COLO668 (cell line): ENCODE results near the gene FBLN2.

Experiments
- DNase-seq: peaks from one replicate; lab custom pipeline; 2025; ENCODE audit not compliant: unreplicated experiment; lab: John Stamatoyannopoulos, UW

The FBLN2 gene

GRCh38 chr3:13638927-13639326, 90.0 kb downstream of the FBLN2 start:
- no peak for DNase-seq

GRCh38 chr3:13642597-13642996, 93.7 kb downstream of the FBLN2 start:
- no peak for DNase-seq

- no peak for DNase-seq
These were observed 95.6 kb downstream of the FBLN2 start for GRCh38 chr3:13644341-13645117.

GRCh38 chr3:13645801-13646637, 97.1 kb downstream of the FBLN2 start:
- DNase-seq = no peak

- no peak for DNase-seq
These were observed 98.6 kb downstream of the FBLN2 start for GRCh38 chr3:13647298-13648059.

GRCh38 chr3:13648060-13649001, 99.4 kb downstream of the FBLN2 start:
- peak; percentile 54 for DNase-seq

- DNase-seq = peak; percentile 15
These were observed 101.5 kb downstream of the FBLN2 start for GRCh38 chr3:13650210-13651056.

GRCh38 chr3:13651057-13651400, 102.1 kb downstream of the FBLN2 start:
- DNase-seq = no peak

- DNase-seq = no peak
These were observed 103.0 kb downstream of the FBLN2 start for GRCh38 chr3:13651775-13652428.

- no peak for DNase-seq
These were observed 103.8 kb downstream of the FBLN2 start for GRCh38 chr3:13652728-13653127.

GRCh38 chr3:13653631-13654279, 104.8 kb downstream of the FBLN2 start:
- DNase-seq = no peak

GRCh38 chr3:13654330-13655060, 105.6 kb downstream of the FBLN2 start:
- no peak for DNase-seq

- DNase-seq = peak; percentile 34
These were observed 106.4 kb downstream of the FBLN2 start for GRCh38 chr3:13655061-13655913.

- DNase-seq = no peak
These were observed 107.8 kb downstream of the FBLN2 start for GRCh38 chr3:13656584-13657301.

- peak; percentile 35 for DNase-seq
These were observed 108.9 kb downstream of the FBLN2 start for GRCh38 chr3:13657660-13658435.

- no peak for DNase-seq
These were observed 109.8 kb downstream of the FBLN2 start for GRCh38 chr3:13658681-13659080.
